ENCODE data around the gene DNAJC24.

The DNAJC24 gene

GRCh38 chr11:31417357-31417756 is 47.7 kb downstream of the DNAJC24 start:
- DNase-seq: no peak

GRCh38 chr11:31417816-31418215 is 48.2 kb downstream of the DNAJC24 start:
- DNase-seq: no peak

- DNase-seq: no peak
Observed at GRCh38 chr11:31419138-31419537, 49.5 kb downstream of the DNAJC24 start.

GRCh38 chr11:31419669-31420068 is 50.0 kb downstream of the DNAJC24 start:
- no peak for DNase-seq

GRCh38 chr11:31421820-31422219 is 52.2 kb downstream of the DNAJC24 start:
- no peak for DNase-seq

GRCh38 chr11:31422703-31423102 is 53.0 kb downstream of the DNAJC24 start:
- DNase-seq: no peak

- DNase-seq: no peak
Observed at GRCh38 chr11:31424652-31425051, 55.0 kb downstream of the DNAJC24 start.

- DNase-seq: no peak
Observed at GRCh38 chr11:31433851-31434250, 64.2 kb downstream of the DNAJC24 start.

- DNase-seq: no peak
Observed at GRCh38 chr11:31437742-31438435, 68.2 kb downstream of the DNAJC24 start.

- DNase-seq: no peak
Observed at GRCh38 chr11:31441296-31441695, 71.6 kb downstream of the DNAJC24 start.

GRCh38 chr11:31442086-31442485 is 72.4 kb downstream of the DNAJC24 start:
- DNase-seq: no peak

GRCh38 chr11:31443802-31444201 is 74.1 kb downstream of the DNAJC24 start:
- no peak for DNase-seq

GRCh38 chr11:31445621-31446020 is 76.0 kb downstream of the DNAJC24 start:
- no peak for DNase-seq

GRCh38 chr11:31449040-31449439 is 79.4 kb downstream of the DNAJC24 start:
- DNase-seq: no peak

GRCh38 chr11:31450841-31451240 is 81.2 kb downstream of the DNAJC24 start:
- no peak for DNase-seq

- no peak for DNase-seq
Observed at GRCh38 chr11:31455177-31455576, 85.5 kb downstream of the DNAJC24 start.

- DNase-seq: no peak
Observed at GRCh38 chr11:31464436-31464835, 94.8 kb downstream of the DNAJC24 start.

GRCh38 chr11:31474083-31474482 is 104.4 kb downstream of the DNAJC24 start:
- no peak for DNase-seq

- no peak for DNase-seq
Observed at GRCh38 chr11:31477528-31478222, 108.0 kb downstream of the DNAJC24 start.

- DNase-seq: no peak
Observed at GRCh38 chr11:31478223-31478590, 108.5 kb downstream of the DNAJC24 start.

GRCh38 chr11:31479066-31479465 is 109.4 kb downstream of the DNAJC24 start:
- DNase-seq: no peak

GRCh38 chr11:31480930-31481329 is 111.3 kb downstream of the DNAJC24 start:
- no peak for DNase-seq
